ENCODE measurements around the gene POLD2.

POLD2 gene

GRCh38 chr7:44150966-44151941 lies 27.9 kb upstream of the POLD2 start:
- DNase-seq (ENCODE audit: low spot score) = peak; percentile 65
- H3K4me3 ChIP-seq = no peak overlapping the region
- no peak overlapping the region for H3K27ac ChIP-seq
- TF ChIP-seq CTCF (IDR thresholded peaks at IDR 0.05) = no peak

GRCh38 chr7:44150466-44150832 lies 27.1 kb upstream of the POLD2 start:
- no peak for TF ChIP-seq CTCF (IDR thresholded peaks at IDR 0.05)
- peak; percentile 56 for DNase-seq (ENCODE audit: low spot score)
- H3K4me3 ChIP-seq = no peak overlapping the region
- H3K27ac ChIP-seq = no peak overlapping the region

- no peak for TF ChIP-seq CTCF (IDR thresholded peaks at IDR 0.05)
- H3K4me3 ChIP-seq = no peak overlapping the region
- H3K27ac ChIP-seq = no peak overlapping the region
- DNase-seq (ENCODE audit: low spot score) = peak; percentile 63
These were observed 26.5 kb upstream of the POLD2 start for GRCh38 chr7:44149571-44150465.

- DNase-seq (ENCODE audit: low spot score) = peak; percentile 67
- no peak for TF ChIP-seq CTCF (IDR thresholded peaks at IDR 0.05)
- H3K4me3 ChIP-seq = no peak overlapping the region
- no peak overlapping the region for H3K27ac ChIP-seq
These were observed 25.7 kb upstream of the POLD2 start for GRCh38 chr7:44148961-44149536.

GRCh38 chr7:44148166-44148565 lies 24.8 kb upstream of the POLD2 start:
- DNase-seq (ENCODE audit: low spot score) = peak; percentile 36
- no peak overlapping the region for H3K27ac ChIP-seq

More at GRCh38 chr7:44148166-44148565, 24.8 kb upstream of the POLD2 start:
- no peak for TF ChIP-seq CTCF (IDR thresholded peaks at IDR 0.05)
- H3K4me3 ChIP-seq = no peak overlapping the region

Measured in coronary artery (tissue), 2 donors.